ENCODE results near the gene NLRP6. TPM values are rescaled to one million over a fixed set of nuclear protein-coding genes. Genes with fewer than 3 reads are reported as not detected.

NLRP6 gene
- total RNA-seq (2021; fragmentation: NEBNext Ultra II Directional; extraction: Animal tissue kit (Norgen Biotek cat#: 25700)), result not detected
- long read RNA-seq, result 0 reads

GRCh38 chr11:278001-278951 lies at the start of gene NLRP6:
Gene NLRP6, plus strand, starts transcription at chr11:278407. Its CDS starts 163 bp downstream, at chr11:278570.
- H3K9me3 Mint-ChIP-seq, result peaks cover 8% of the 10 kb centered on the region; the same call in 1 of the 2 replicates
- TF ChIP-seq CTCF (IDR thresholded peaks at IDR 0.05), result no peak
- H3K27ac Mint-ChIP-seq, result no peak within 1 kb of the TSS
- DNase-seq, result no peak
- no peak within 1 kb of the TSS for H3K4me3 Mint-ChIP-seq
- H3K4me1 Mint-ChIP-seq (ENCODE audit: low read depth), result no peaks in the 10 kb centered on the region
- H3K27me3 Mint-ChIP-seq (ENCODE audit: insufficient read depth), result peaks cover 41% of the 10 kb centered on the region
- no peaks in the 10 kb centered on the region for H3K36me3 Mint-ChIP-seq (ENCODE audit: low read depth)

- H3K36me3 Mint-ChIP-seq (ENCODE audit: low read depth), result peaks cover 4% of the 10 kb centered on the region; the same call in 1 of the 2 replicates
Measured at GRCh38 chr11:230431-230830, 47.8 kb upstream of the NLRP6 start.

GRCh38 chr11:232783-233565 lies 45.2 kb upstream of the NLRP6 start:
- no peak for TF ChIP-seq CTCF (IDR thresholded peaks at IDR 0.05)
- H3K27ac Mint-ChIP-seq, result no peak overlapping the region

More at GRCh38 chr11:230431-230830, 47.8 kb upstream of the NLRP6 start:
- no peak for TF ChIP-seq CTCF (IDR thresholded peaks at IDR 0.05)
- H3K4me3 Mint-ChIP-seq, result no peak overlapping the region
- H3K27me3 Mint-ChIP-seq (ENCODE audit: insufficient read depth), result peaks cover 3% of the 10 kb centered on the region
- H3K27ac Mint-ChIP-seq, result no peak overlapping the region
- DNase-seq, result no peak
- no peaks in the 10 kb centered on the region for H3K9me3 Mint-ChIP-seq
- H3K4me1 Mint-ChIP-seq (ENCODE audit: low read depth), result peaks cover 13% of the 10 kb centered on the region

GRCh38 chr11:235180-235579 lies 43.0 kb upstream of the NLRP6 start:
- Mint-ChIP-seq H3K36me3 (ENCODE audit: low read depth) (peaks cover 3% of the 10 kb centered on the region; the same call in 1 of the 2 replicates), H3K27me3 (ENCODE audit: insufficient read depth) (no peaks in the 10 kb centered on the region; the same call in 1 of the 2 replicates), H3K27ac (peak overlapping the region; percentile 85; the same call in 1 of the 2 replicates), H3K9me3 (no peaks in the 10 kb centered on the region), H3K4me1 (ENCODE audit: low read depth) (peaks cover 32% of the 10 kb centered on the region), H3K4me3 (peak overlapping the region; percentile 92)
- DNase-seq, result no peak
- TF ChIP-seq CTCF (IDR thresholded peaks at IDR 0.05), result no peak

More at GRCh38 chr11:232783-233565, 45.2 kb upstream of the NLRP6 start:
- H3K27me3 Mint-ChIP-seq (ENCODE audit: insufficient read depth), result no peaks in the 10 kb centered on the region; the same call in 1 of the 2 replicates
- DNase-seq, result no peak
- H3K4me1 Mint-ChIP-seq (ENCODE audit: low read depth), result peaks cover 12% of the 10 kb centered on the region
- H3K9me3 Mint-ChIP-seq, result no peaks in the 10 kb centered on the region
- H3K4me3 Mint-ChIP-seq, result no peak overlapping the region
- H3K36me3 Mint-ChIP-seq (ENCODE audit: low read depth), result peaks cover 4% of the 10 kb centered on the region; the same call in 1 of the 2 replicates

- TF ChIP-seq CTCF (IDR thresholded peaks at IDR 0.05), result no peak
- Mint-ChIP-seq H3K27ac (peak overlapping the region; percentile 85), H3K36me3 (ENCODE audit: low read depth) (peaks cover 3% of the 10 kb centered on the region; the same call in 1 of the 2 replicates), H3K4me3 (peak overlapping the region; percentile 92), H3K27me3 (ENCODE audit: insufficient read depth) (no peaks in the 10 kb centered on the region; the same call in 1 of the 2 replicates), H3K9me3 (no peaks in the 10 kb centered on the region), H3K4me1 (ENCODE audit: low read depth) (peaks cover 36% of the 10 kb centered on the region)
- no peak for DNase-seq
Measured at GRCh38 chr11:235609-235996, 42.6 kb upstream of the NLRP6 start.

Data from HFFc6 (cell line).